Measurements from ENCODE around the gene PCBP2.
"Not testable (repeated sequence)": the region's sequence is repeated elsewhere in the genome, so short reads cannot be mapped to it uniquely, and the experiment has no call there.

The PCBP2 gene

DNA sequence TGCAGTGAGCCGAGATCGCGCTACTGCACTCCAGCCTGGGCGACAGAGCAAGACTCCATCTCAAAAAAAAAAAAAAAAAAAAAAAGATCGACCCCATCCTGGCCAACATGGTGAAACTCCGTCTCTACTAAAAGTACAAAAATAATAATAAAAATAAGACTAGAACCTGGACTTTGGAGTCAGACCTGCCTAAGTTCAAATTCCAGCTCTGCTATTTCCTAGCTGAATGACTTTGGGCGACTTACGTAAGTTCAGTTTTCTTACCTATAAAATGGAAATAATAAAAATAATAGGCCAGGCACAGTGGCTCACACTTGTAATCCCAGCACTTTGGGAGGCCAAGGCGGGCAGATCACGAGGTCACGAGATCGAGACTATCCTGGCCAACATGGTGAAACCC lies 29.7 kb upstream of the PCBP2 start:
- not testable (repeated sequence) for H3K4me3 ChIP-seq (ENCODE audit: low read length); DNase-seq (ENCODE audit: low read depth, low spot score); H3K9me3 ChIP-seq (ENCODE audit: control insufficient read depth, insufficient read depth, low read length); H3K36me3 ChIP-seq (ENCODE audit: control insufficient read depth, insufficient read depth, low read length); H3K27ac ChIP-seq (ENCODE audit: low read length); H3K4me1 ChIP-seq (ENCODE audit: control insufficient read depth, insufficient read depth, low read length); H3K27me3 ChIP-seq (ENCODE audit: control insufficient read depth, insufficient read depth, low read length)
- WGBS (ENCODE audit: insufficient coverage, insufficient read length): no CpG with 5 or more reads among the region's 12 CpGs

DNA sequence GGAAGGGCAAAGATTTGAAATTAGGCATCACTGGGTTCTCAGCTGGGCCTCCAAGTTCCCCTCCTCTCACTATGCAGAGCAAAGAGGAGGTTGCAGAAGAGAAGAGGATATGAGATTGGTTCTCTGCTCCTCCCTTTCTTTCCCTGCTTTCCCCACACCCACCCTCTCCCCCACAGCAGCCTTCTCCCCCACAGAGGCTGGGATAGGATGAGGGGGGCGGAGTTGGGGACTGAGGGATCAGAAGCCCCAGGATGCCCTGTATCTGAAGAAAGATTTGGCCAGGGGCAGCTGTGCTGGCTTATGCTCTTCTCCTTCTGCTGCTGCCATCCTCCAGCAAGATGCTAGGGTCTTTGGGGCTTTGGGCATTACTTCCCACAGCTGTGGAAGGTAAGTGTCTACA lies 28.3 kb upstream of the PCBP2 start, which contains the start of gene AMHR2:
AMHR2 (plus strand) TSS at position 259 of the 400 bp plus-strand sequence; CDS start at position 339, 80 bp downstream.
- Histone ChIP-seq H3K27ac (ENCODE audit: low read length) (no peak within 1 kb of the TSS), H3K4me1 (ENCODE audit: control insufficient read depth, insufficient read depth, low read length) (peaks cover 1% of the 10 kb centered on the region; the same call in 1 of the 2 replicates), H3K4me3 (ENCODE audit: low read length) (no peak within 1 kb of the TSS), H3K36me3 (ENCODE audit: control insufficient read depth, insufficient read depth, low read length) (no peaks in the 10 kb centered on the region), H3K27me3 (ENCODE audit: control insufficient read depth, insufficient read depth, low read length) (no peaks in the 10 kb centered on the region), H3K9me3 (ENCODE audit: control insufficient read depth, insufficient read depth, low read length) (no peaks in the 10 kb centered on the region)
- no peak for DNase-seq (ENCODE audit: low read depth, low spot score)
- WGBS (ENCODE audit: insufficient coverage, insufficient read length): no CpG with 5 or more reads among the region's 1 CpG

DNA sequence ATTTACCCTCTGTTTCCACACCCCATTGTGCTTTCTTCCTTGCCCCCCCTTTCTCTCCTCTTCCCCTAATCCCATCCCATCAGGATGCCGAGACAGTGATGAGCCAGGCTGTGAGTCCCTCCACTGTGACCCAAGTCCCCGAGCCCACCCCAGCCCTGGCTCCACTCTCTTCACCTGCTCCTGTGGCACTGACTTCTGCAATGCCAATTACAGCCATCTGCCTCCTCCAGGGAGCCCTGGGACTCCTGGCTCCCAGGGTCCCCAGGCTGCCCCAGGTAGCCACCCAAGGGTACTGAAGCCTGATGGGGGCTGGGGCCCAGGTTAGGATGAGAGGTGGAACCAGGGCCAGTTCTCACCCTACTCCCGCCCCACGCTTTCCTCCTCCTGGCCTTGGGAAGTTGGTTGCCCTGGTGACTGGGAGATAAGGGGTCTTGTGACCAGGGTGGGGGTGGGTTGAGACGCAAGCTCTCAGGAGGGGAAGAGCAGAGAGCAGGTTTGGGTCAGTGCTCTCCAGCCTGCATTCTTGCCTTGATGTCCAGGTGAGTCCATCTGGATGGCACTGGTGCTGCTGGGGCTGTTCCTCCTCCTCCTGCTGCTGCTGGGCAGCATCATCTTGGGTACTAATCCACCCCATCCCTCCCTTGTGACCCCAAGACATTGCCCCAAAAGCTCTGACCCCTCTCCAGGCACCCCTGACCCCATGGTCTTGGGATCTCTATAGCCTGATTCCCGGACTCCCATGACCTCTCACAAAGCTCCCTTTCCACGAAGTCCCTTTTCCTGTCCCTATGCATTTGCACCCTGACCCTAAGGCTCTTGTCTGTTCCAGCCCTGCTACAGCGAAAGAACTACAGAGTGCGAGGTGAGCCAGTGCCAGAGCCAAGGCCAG lies 27.0 kb upstream of the PCBP2 start:
- H3K4me1 ChIP-seq (ENCODE audit: control insufficient read depth, insufficient read depth, low read length): peaks cover 1% of the 10 kb centered on the region; the same call in 1 of the 2 replicates
- no peaks in the 10 kb centered on the region for H3K36me3 ChIP-seq (ENCODE audit: control insufficient read depth, insufficient read depth, low read length)
- H3K4me3 ChIP-seq (ENCODE audit: low read length): no peak overlapping the region
- no peaks in the 10 kb centered on the region for H3K9me3 ChIP-seq (ENCODE audit: control insufficient read depth, insufficient read depth, low read length)
- no peak for DNase-seq (ENCODE audit: low read depth, low spot score)
- H3K27me3 ChIP-seq (ENCODE audit: control insufficient read depth, insufficient read depth, low read length): no peaks in the 10 kb centered on the region
- H3K27ac ChIP-seq (ENCODE audit: low read length): no peak overlapping the region
- WGBS (ENCODE audit: insufficient coverage, insufficient read length): no CpG with 5 or more reads among the region's 9 CpGs

DNA sequence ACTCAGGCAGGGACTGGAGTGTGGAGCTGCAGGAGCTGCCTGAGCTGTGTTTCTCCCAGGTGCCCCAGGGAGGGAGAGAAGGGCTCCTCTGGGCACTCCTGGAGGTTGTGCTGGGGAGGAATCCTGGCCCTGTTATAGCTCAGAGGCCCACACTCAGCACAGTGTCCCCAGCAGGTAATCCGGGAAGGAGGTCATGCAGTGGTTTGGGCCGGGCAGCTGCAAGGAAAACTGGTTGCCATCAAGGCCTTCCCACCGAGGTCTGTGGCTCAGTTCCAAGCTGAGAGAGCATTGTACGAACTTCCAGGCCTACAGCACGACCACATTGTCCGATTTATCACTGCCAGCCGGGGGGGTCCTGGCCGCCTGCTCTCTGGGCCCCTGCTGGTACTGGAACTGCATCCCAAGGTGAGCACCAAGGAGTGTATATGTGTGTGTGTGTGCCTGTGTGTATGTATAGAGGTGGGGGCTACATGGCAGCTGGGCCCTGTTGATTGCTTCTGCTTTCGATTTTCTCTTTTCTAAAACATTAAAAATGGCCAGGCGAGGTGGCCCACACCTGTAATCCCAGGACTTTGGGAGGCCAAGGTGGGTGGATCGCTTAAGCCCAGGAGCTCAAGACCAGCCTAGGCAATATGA lies 26.3 kb upstream of the PCBP2 start:
- no CpG with 5 or more reads among the region's 11 CpGs for WGBS (ENCODE audit: insufficient coverage, insufficient read length)
- H3K4me1 ChIP-seq (ENCODE audit: control insufficient read depth, insufficient read depth, low read length): peaks cover 1% of the 10 kb centered on the region; the same call in 1 of the 2 replicates
- H3K4me3 ChIP-seq (ENCODE audit: low read length): no peak overlapping the region
- no peaks in the 10 kb centered on the region for H3K27me3 ChIP-seq (ENCODE audit: control insufficient read depth, insufficient read depth, low read length)
- no peak overlapping the region for H3K27ac ChIP-seq (ENCODE audit: low read length)
- DNase-seq (ENCODE audit: low read depth, low spot score): no peak
- no peaks in the 10 kb centered on the region for H3K9me3 ChIP-seq (ENCODE audit: control insufficient read depth, insufficient read depth, low read length)
- no peaks in the 10 kb centered on the region for H3K36me3 ChIP-seq (ENCODE audit: control insufficient read depth, insufficient read depth, low read length)

DNA sequence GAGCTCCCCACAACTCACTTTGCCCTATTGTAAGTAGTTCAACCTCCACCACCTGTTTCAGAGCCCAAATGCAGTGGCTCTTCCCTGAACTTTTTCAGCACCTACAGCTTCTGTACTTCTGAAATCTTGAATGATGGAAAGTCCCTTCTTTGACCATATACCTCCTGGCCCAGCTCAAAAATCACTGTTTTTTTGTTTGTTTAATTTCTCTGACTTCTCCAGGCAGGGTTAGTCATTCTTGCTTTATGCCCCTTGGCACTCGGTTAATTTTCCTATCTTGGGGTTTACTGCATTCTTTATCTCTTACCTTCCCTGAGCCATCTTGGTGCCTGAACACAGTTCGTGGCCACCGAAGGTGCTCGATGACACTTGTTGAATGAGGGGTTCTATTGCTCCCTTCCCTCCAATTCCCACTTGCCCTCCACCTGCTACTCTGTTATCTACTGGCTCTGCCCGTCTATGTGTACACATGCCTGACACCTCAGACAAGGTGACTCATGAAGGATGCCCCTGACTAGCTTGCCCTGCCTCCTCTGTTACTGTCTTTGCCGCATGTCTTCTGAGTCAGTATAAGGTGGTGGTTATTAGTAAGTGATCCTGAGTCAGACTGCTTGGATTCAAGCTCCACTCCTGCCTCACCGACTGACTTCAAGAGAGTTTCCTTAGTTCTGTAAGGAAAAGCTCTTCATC lies 23.9 kb upstream of the PCBP2 start:
- no peak overlapping the region for H3K4me3 ChIP-seq (ENCODE audit: low read length)

DNA sequence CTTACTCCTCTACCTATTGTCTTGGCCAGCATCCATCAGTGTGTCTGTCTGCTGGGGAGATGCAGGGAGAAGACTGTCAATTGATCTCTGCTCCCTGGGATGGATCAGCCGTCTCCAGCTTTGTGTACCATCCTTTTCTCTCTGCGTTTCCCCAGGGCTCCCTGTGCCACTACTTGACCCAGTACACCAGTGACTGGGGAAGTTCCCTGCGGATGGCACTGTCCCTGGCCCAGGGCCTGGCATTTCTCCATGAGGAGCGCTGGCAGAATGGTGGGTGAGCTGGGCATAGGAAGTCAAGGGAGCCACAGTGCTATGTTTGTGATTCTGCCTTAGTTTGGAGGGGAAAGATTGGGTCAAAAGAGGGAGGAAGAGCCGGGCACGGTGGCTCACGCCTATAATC lies 23.2 kb upstream of the PCBP2 start:
- Histone ChIP-seq H3K27ac (ENCODE audit: low read length) (no peak overlapping the region), H3K27me3 (ENCODE audit: control insufficient read depth, insufficient read depth, low read length) (no peaks in the 10 kb centered on the region), H3K36me3 (ENCODE audit: control insufficient read depth, insufficient read depth, low read length) (no peaks in the 10 kb centered on the region), H3K4me1 (ENCODE audit: control insufficient read depth, insufficient read depth, low read length) (no peaks in the 10 kb centered on the region), H3K4me3 (ENCODE audit: low read length) (no peak overlapping the region), H3K9me3 (ENCODE audit: control insufficient read depth, insufficient read depth, low read length) (no peaks in the 10 kb centered on the region)
- WGBS (ENCODE audit: insufficient coverage, insufficient read length): no CpG with 5 or more reads among the region's 7 CpGs
- DNase-seq (ENCODE audit: low read depth, low spot score): no peak

More for the DNA sequence above, 23.9 kb upstream of the PCBP2 start:
- no CpG with 5 or more reads among the region's 7 CpGs for WGBS (ENCODE audit: insufficient coverage, insufficient read length)
- Histone ChIP-seq H3K9me3 (ENCODE audit: control insufficient read depth, insufficient read depth, low read length) (no peaks in the 10 kb centered on the region), H3K36me3 (ENCODE audit: control insufficient read depth, insufficient read depth, low read length) (no peaks in the 10 kb centered on the region), H3K27ac (ENCODE audit: low read length) (no peak overlapping the region), H3K4me1 (ENCODE audit: control insufficient read depth, insufficient read depth, low read length) (no peaks in the 10 kb centered on the region), H3K27me3 (ENCODE audit: control insufficient read depth, insufficient read depth, low read length) (no peaks in the 10 kb centered on the region)
- no peak for DNase-seq (ENCODE audit: low read depth, low spot score)

DNA sequence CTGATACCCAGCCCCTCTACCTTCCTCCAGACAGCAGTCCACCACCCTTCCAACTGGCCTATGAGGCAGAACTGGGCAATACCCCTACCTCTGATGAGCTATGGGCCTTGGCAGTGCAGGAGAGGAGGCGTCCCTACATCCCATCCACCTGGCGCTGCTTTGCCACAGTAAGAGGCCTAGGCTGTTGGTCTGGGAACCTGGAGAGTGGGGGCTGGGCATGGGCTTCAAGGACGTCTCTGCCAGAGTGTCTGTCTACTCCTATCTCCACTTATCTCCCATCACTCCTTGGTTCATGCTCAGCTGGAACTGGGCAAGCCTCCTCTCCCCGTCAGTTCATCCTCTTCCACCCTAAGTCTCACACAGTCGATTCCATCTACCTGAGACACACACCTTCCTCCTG lies 21.8 kb upstream of the PCBP2 start:
- Histone ChIP-seq H3K9me3 (ENCODE audit: control insufficient read depth, insufficient read depth, low read length) (no peaks in the 10 kb centered on the region), H3K4me3 (ENCODE audit: low read length) (no peak overlapping the region), H3K4me1 (ENCODE audit: control insufficient read depth, insufficient read depth, low read length) (no peaks in the 10 kb centered on the region), H3K27ac (ENCODE audit: low read length) (no peak overlapping the region), H3K27me3 (ENCODE audit: control insufficient read depth, insufficient read depth, low read length) (no peaks in the 10 kb centered on the region), H3K36me3 (ENCODE audit: control insufficient read depth, insufficient read depth, low read length) (no peaks in the 10 kb centered on the region)
- WGBS (ENCODE audit: insufficient coverage, insufficient read length): no CpG with 5 or more reads among the region's 5 CpGs
- DNase-seq (ENCODE audit: low read depth, low spot score): no peak

DNA sequence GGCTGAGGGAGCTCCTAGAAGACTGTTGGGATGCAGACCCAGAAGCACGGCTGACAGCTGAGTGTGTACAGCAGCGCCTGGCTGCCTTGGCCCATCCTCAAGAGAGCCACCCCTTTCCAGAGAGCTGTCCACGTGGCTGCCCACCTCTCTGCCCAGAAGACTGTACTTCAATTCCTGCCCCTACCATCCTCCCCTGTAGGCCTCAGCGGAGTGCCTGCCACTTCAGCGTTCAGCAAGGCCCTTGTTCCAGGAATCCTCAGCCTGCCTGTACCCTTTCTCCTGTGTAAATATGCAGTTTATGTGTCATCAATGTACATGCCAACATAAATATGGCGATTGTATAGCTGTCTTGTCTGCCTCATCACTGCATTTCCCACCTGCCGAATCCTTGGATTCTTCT lies 20.7 kb upstream of the PCBP2 start:
- Histone ChIP-seq H3K4me3 (ENCODE audit: low read length) (no peak overlapping the region), H3K27ac (ENCODE audit: low read length) (no peak overlapping the region), H3K4me1 (ENCODE audit: control insufficient read depth, insufficient read depth, low read length) (no peaks in the 10 kb centered on the region), H3K9me3 (ENCODE audit: control insufficient read depth, insufficient read depth, low read length) (no peaks in the 10 kb centered on the region), H3K36me3 (ENCODE audit: control insufficient read depth, insufficient read depth, low read length) (no peaks in the 10 kb centered on the region), H3K27me3 (ENCODE audit: control insufficient read depth, insufficient read depth, low read length) (no peaks in the 10 kb centered on the region)
- no CpG with 5 or more reads among the region's 7 CpGs for WGBS (ENCODE audit: insufficient coverage, insufficient read length)
- no peak for DNase-seq (ENCODE audit: low read depth, low spot score)

DNA sequence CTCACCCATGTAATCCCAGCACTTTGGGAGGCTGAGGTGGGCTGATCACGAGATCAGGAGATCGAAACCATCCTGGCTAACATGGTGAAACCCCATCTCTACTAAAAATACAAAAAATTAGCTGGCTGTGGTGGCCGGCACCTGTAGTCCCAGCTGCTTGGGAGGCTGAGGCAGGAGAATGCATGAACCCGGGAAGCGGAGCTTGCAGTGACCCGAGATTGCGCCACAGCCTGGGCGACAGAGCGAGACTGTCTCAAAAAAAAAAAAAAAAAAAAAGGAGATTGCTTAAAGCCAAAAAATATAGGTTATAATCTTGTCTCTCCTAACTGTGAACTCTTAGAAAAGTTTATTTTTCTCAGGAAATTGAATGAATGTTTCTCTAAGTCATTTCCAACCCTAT lies 16.6 kb upstream of the PCBP2 start:
- not testable (repeated sequence) for H3K27me3 ChIP-seq (ENCODE audit: control insufficient read depth, insufficient read depth, low read length); H3K9me3 ChIP-seq (ENCODE audit: control insufficient read depth, insufficient read depth, low read length); H3K4me1 ChIP-seq (ENCODE audit: control insufficient read depth, insufficient read depth, low read length); DNase-seq (ENCODE audit: low read depth, low spot score); H3K4me3 ChIP-seq (ENCODE audit: low read length); H3K36me3 ChIP-seq (ENCODE audit: control insufficient read depth, insufficient read depth, low read length); H3K27ac ChIP-seq (ENCODE audit: low read length)
- no CpG with 5 or more reads among the region's 9 CpGs for WGBS (ENCODE audit: insufficient coverage, insufficient read length)

DNA sequence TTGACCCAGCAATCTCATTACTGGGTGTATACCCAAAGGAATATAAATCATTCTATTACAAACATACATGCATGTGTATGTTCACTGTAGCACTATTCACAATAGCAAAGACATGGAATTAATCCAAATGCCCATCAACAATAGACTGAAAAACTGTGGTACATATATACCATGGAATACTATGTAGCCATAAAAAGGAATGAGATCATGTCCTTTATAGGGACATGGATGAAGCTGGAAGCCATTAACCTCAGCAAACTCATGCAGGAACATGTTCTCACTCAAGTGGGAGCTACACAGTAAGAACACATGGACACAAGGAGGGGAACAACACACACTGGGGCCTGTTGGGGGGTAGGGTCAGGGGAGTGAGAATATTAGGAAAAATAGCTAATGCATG lies 12.3 kb upstream of the PCBP2 start:
- not testable (repeated sequence) for H3K27me3 ChIP-seq (ENCODE audit: control insufficient read depth, insufficient read depth, low read length); H3K36me3 ChIP-seq (ENCODE audit: control insufficient read depth, insufficient read depth, low read length); DNase-seq (ENCODE audit: low read depth, low spot score); H3K4me3 ChIP-seq (ENCODE audit: low read length); H3K9me3 ChIP-seq (ENCODE audit: control insufficient read depth, insufficient read depth, low read length); H3K4me1 ChIP-seq (ENCODE audit: control insufficient read depth, insufficient read depth, low read length); H3K27ac ChIP-seq (ENCODE audit: low read length)

Measured in iPS DF 6.9 (cell line).